RWPE2 (cell line): ENCODE measurements around the gene RASGRF2.

Experiments
- ATAC-seq: fragments of 200-7000 bp; cut with Tn5 transposase; 3 replicates; pipeline ENCODE4 v1.9.1; 2021; ENCODE audit warnings: low read depth
- DNase-seq: peaks from one replicate; pipeline ENCODE4 v3.0.0-alpha.2; 2020; ENCODE audit warnings: low spot score
- H3K27ac ChIP-seq: fragments of 450-650 bp; 2 replicates; pipeline ENCODE4 v1.5.1; 2017; ENCODE audit warnings: mild to moderate bottlenecking; ENCODE audit not compliant: poor library complexity, severe bottlenecking
- H3K27me3 ChIP-seq: fragments of 250-450 bp; sonication (Bioruptor Pico); 2 replicates; pipeline ENCODE4 v1.5.1; 2021; ENCODE audit warnings: mild to moderate bottlenecking, moderate library complexity; ENCODE audit not compliant: insufficient read depth, poor library complexity, severe bottlenecking
- H3K36me3 ChIP-seq: fragments of 250-450 bp; sonication (Bioruptor Pico); 2 replicates; pipeline ENCODE4 v1.5.1; 2020; ENCODE audit warnings: low read depth, mild to moderate bottlenecking, moderate library complexity
- H3K4me1 ChIP-seq: fragments of 250-450 bp; sonication (Bioruptor Pico); 2 replicates; pipeline ENCODE4 v1.5.1; 2021; ENCODE audit warnings: mild to moderate bottlenecking, moderate library complexity; ENCODE audit not compliant: insufficient read depth, poor library complexity, severe bottlenecking
- H3K4me3 ChIP-seq: fragments of 250-450 bp; sonication (Bioruptor Pico); 2 replicates; pipeline ENCODE4 v1.5.1; 2021; ENCODE audit warnings: mild to moderate bottlenecking, moderate library complexity; ENCODE audit not compliant: severe bottlenecking
- H3K9me3 ChIP-seq: fragments of 250-450 bp; sonication (Bioruptor Pico); 2 replicates; pipeline ENCODE4 v1.5.1; 2021; ENCODE audit warnings: mild to moderate bottlenecking, moderate library complexity; ENCODE audit not compliant: severe bottlenecking
- CTCF ChIP-seq: fragments of 450-650 bp; IDR thresholded peaks from one replicate; pipeline ENCODE4 v1.5.1; 2017; ENCODE audit warnings: mild to moderate bottlenecking, moderate library complexity; ENCODE audit not compliant: poor library complexity, severe bottlenecking

RASGRF2 gene

GRCh38 chr5:80941496-80941895 lies 18.7 kb upstream of the RASGRF2 start:
- H3K4me1 ChIP-seq, result no peaks in the 10 kb centered on the region
- H3K27me3 ChIP-seq, result no peaks in the 10 kb centered on the region
- H3K36me3 ChIP-seq, result no peaks in the 10 kb centered on the region
- no peak overlapping the region for H3K27ac ChIP-seq
- no peak for TF ChIP-seq CTCF
- no peak overlapping the region for H3K4me3 ChIP-seq
- ATAC-seq (peak; percentile 75), DNase-seq (no peak)
- H3K9me3 ChIP-seq, result no peaks in the 10 kb centered on the region

- Histone ChIP-seq H3K4me1 (no peaks in the 10 kb centered on the region), H3K9me3 (no peaks in the 10 kb centered on the region), H3K27me3 (peaks cover 3% of the 10 kb centered on the region), H3K4me3 (no peak overlapping the region), H3K27ac (no peak overlapping the region), H3K36me3 (no peaks in the 10 kb centered on the region)
- TF ChIP-seq CTCF, result no peak
- ATAC-seq, result no peak
- no peak for DNase-seq
These were observed 8.8 kb upstream of the RASGRF2 start for GRCh38 chr5:80951366-80951765.

- no peak for TF ChIP-seq CTCF
- no peaks in the 10 kb centered on the region for H3K9me3 ChIP-seq
- no peak overlapping the region for H3K4me3 ChIP-seq
- H3K27me3 ChIP-seq, result peaks cover 3% of the 10 kb centered on the region
- no peak for ATAC-seq
- no peaks in the 10 kb centered on the region for H3K36me3 ChIP-seq
- no peak overlapping the region for H3K27ac ChIP-seq
- no peak for DNase-seq
- H3K4me1 ChIP-seq, result no peaks in the 10 kb centered on the region
These were observed 6.6 kb upstream of the RASGRF2 start for GRCh38 chr5:80953587-80953986.

GRCh38 chr5:80955082-80955590 lies 5.0 kb upstream of the RASGRF2 start:
- H3K4me3 ChIP-seq, result no peak overlapping the region
- DNase-seq, result no peak

More at GRCh38 chr5:80955082-80955590, 5.0 kb upstream of the RASGRF2 start:
- Histone ChIP-seq H3K27ac (no peak overlapping the region), H3K4me1 (no peaks in the 10 kb centered on the region), H3K36me3 (no peaks in the 10 kb centered on the region), H3K27me3 (peaks cover 9% of the 10 kb centered on the region), H3K9me3 (no peaks in the 10 kb centered on the region)
- no peak for TF ChIP-seq CTCF
- no peak for ATAC-seq
